ENCODE data around the gene IMMP2L.

Gene IMMP2L

GRCh38 chr7:110772615-110773014 lies 789.7 kb downstream of the IMMP2L start:
- no peak for DNase-seq

DNA sequence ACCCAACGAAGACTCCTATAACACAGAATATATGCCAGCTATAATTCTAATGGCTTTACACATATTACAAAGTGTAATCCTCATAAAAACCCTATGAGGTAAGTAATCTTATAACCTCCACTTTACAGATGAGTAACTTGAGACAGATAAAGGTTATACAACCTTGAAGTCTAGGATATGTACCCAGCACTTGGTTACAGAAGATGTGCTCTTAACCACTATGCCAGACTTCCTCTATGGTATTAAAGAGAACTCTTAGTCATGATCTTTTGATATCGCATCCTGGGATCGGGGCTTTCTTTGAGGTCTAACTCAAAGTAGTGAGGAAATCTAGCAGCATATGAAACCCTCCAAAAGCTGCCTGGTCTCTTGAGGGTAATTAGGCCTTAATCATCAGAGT lies 790.6 kb downstream of the IMMP2L start:
- no peak for DNase-seq

- DNase-seq: no peak
Measured at GRCh38 chr7:110767550-110768110, 794.7 kb downstream of the IMMP2L start.

- no peak for DNase-seq
Measured at GRCh38 chr7:110766864-110767263, 795.4 kb downstream of the IMMP2L start.

DNA sequence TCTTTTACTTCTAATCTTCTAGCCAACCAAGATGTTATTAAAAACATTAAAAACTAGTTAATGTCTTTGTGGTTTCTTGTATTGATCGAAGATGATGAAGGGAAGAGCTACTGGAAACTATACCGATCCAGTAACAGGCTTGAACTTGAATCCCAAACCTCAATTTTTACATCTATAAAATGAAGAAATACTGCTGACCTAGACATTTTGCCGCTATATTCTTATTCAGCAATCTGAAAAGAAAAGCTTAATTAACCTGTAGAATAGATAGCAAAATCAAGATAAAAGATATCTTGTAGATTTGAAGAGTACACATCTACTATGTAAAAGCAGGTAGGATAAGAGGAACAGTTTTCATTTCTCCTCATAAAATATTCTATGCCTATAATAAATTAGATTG lies 797.4 kb downstream of the IMMP2L start:
- DNase-seq: no peak

- DNase-seq: no peak
Measured at GRCh38 chr7:110762546-110763225, 799.6 kb downstream of the IMMP2L start.

- DNase-seq: no peak
Measured at GRCh38 chr7:110760341-110760740, 802.0 kb downstream of the IMMP2L start.

GRCh38 chr7:110759069-110759468 lies 803.2 kb downstream of the IMMP2L start:
- DNase-seq: no peak

GRCh38 chr7:110754649-110755048 lies 807.6 kb downstream of the IMMP2L start:
- DNase-seq: no peak

- no peak for DNase-seq
Measured at GRCh38 chr7:110750931-110751605, 811.2 kb downstream of the IMMP2L start.

GRCh38 chr7:110733221-110733620 lies 829.1 kb downstream of the IMMP2L start:
- DNase-seq: no peak

DNA sequence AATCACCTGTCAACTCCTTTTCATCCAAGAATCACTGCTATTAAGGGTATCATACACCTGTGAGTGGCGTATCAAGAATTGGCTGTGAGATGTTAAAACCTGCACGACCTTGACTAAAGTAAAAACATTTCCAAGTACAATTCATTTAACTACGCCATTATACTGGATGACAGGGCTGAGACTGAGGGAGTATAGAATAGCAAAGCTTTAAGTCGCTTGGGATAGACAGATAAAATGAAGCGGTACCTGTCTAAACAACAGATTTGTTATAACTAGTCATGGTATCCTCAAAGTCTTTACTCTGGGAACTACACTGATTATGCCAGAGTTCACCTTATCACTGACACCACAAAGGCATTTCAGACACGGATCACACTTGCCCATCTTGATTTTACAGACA lies 837.5 kb downstream of the IMMP2L start:
- no peak for DNase-seq

- DNase-seq: no peak
Measured at GRCh38 chr7:110721395-110721794, 840.9 kb downstream of the IMMP2L start.

- no peak for DNase-seq
Measured at GRCh38 chr7:110720626-110721025, 841.7 kb downstream of the IMMP2L start.

- DNase-seq: no peak
Measured at GRCh38 chr7:110719741-110720140, 842.6 kb downstream of the IMMP2L start.

- no peak for DNase-seq
Measured at GRCh38 chr7:110718503-110719205, 843.6 kb downstream of the IMMP2L start.

GRCh38 chr7:110704225-110704624 lies 858.1 kb downstream of the IMMP2L start:
- no peak for DNase-seq

- no peak for DNase-seq
Measured at GRCh38 chr7:110698576-110698975, 863.7 kb downstream of the IMMP2L start.

GRCh38 chr7:110693344-110693743 lies 868.9 kb downstream of the IMMP2L start:
- no peak for DNase-seq

DNA sequence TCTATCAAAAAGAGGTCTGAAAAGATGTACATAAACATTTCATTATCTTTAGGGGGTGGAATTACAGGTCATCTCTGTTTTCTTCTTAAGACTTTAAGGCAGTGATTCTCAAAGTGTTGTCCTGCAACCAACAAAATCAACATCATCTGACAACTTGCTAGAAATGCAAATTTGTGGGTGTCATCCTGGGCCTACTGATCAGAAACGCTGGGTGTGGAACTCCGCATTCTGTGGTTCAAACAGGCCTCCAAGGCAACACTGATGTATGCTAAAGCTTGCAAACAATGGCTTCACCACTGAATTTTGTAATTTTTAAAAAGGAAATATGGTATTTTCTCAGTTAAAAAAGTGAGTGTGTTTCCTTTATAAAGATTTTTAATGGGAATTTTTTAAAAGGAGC lies 873.4 kb downstream of the IMMP2L start:
- no peak for DNase-seq

- DNase-seq: no peak
Measured at GRCh38 chr7:110685899-110686298, 876.4 kb downstream of the IMMP2L start.

- DNase-seq: no peak
Measured at GRCh38 chr7:110681941-110682340, 880.4 kb downstream of the IMMP2L start.

GRCh38 chr7:110677405-110677804 lies 884.9 kb downstream of the IMMP2L start:
- no peak for DNase-seq

DNA sequence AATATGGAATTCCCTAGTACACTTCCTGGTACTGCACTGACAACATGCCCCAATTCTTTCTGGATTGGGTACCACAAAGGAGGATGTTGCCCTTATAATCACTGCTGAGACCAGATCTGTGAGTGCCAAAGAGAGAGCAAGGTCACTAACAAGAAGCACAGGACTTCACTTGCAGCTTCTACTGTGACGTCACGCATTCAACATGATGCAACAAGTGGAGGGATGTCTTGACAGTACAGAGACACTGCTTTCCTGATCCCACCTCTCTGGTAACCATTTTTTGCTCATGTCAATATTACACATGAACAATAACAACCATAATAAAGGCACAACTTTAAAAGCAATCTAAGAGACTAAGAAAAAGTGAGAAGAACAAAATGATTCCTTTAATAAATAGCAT lies 885.5 kb downstream of the IMMP2L start:
- no peak for DNase-seq

All from stimulated activated CD4-positive, alpha-beta T cell treated with anti-CD3 and anti-CD28 coated beads, Interleukin-4, amount 100 ng/mL, for 4 hours (primary cell).